PC-3 (cell line): ENCODE data around the gene MYBPC3.

Source experiments
- EZH2 ChIP-seq: fragments of 300-600 bp; sonication (generic); IDR thresholded peaks from one replicate; pipeline ENCODE4 v1.6.1; 2017; ENCODE audit warnings: antibody characterized with exemption, mild to moderate bottlenecking, low read length; ENCODE audit not compliant: unreplicated experiment
- TF ChIP-seq, protein P1 (sequence below): fragments of 300-600 bp; sonication (generic); conservative IDR thresholded peaks from 2 replicates; pipeline ENCODE4 v1.5.1; 2017; ENCODE audit warnings: antibody characterized with exemption, low read depth, mild to moderate bottlenecking, low read length

DNA sequence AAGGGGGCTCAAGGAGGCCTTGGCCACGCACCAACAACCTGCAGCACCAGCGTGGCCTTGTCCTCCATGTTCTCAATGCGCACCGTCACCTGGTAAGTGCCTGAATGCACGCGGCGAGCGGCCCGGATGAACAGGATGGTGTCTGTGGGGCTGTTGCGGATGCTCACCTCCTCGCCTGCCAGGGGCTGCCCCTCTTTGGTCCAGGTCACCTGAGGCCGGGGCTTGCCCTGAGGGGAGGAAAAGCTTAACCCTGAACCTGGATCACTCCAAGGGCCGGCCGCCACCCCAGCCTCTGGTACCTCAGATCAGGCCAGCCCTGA is 19.0 kb downstream of the MYBPC3 start:
- TF ChIP-seq EZH2 = no peak
- TF ChIP-seq, protein P1, sequence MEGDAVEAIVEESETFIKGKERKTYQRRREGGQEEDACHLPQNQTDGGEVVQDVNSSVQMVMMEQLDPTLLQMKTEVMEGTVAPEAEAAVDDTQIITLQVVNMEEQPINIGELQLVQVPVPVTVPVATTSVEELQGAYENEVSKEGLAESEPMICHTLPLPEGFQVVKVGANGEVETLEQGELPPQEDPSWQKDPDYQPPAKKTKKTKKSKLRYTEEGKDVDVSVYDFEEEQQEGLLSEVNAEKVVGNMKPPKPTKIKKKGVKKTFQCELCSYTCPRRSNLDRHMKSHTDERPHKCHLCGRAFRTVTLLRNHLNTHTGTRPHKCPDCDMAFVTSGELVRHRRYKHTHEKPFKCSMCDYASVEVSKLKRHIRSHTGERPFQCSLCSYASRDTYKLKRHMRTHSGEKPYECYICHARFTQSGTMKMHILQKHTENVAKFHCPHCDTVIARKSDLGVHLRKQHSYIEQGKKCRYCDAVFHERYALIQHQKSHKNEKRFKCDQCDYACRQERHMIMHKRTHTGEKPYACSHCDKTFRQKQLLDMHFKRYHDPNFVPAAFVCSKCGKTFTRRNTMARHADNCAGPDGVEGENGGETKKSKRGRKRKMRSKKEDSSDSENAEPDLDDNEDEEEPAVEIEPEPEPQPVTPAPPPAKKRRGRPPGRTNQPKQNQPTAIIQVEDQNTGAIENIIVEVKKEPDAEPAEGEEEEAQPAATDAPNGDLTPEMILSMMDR = no peak
